Activated naive CD4-positive, alpha-beta T cell treated with anti-CD3 and anti-CD28 coated beads, Interleukin-2, amount 10 ng/mL, durations not matched to agents 7 days and 5 days (primary cell): ENCODE data around the gene ARV1.
"Not testable (repeated sequence)": the region's sequence is repeated elsewhere in the genome, so short reads cannot be mapped to it uniquely, and the experiment has no call there.

Experiments used
- CTCF ChIA-PET: fragments of 350-600 bp; sonication (Branson Sonifier 250); formaldehyde crosslinking; loops from one replicate; lab custom pipeline; 2021; ENCODE audit warnings: antibody characterized with exemption; lab: Charles Lee
- DNase-seq: peaks from one replicate; pipeline ENCODE4 v3.0.0-alpha.2; 2020
- H3K27ac Mint-ChIP-seq: one replicate; pipeline ENCODE4 v1.8.0; 2021; ENCODE audit warnings: mild to moderate bottlenecking, moderate library complexity, mixed read lengths
- H3K27me3 Mint-ChIP-seq: one replicate; pipeline ENCODE4 v1.8.0; 2021; ENCODE audit warnings: mild to moderate bottlenecking, mixed read lengths
- H3K36me3 Mint-ChIP-seq: one replicate; pipeline ENCODE4 v1.8.0; 2021; ENCODE audit warnings: mixed read lengths
- H3K4me1 Mint-ChIP-seq: one replicate; pipeline ENCODE4 v1.8.0; 2021; ENCODE audit warnings: mixed read lengths
- H3K4me3 Mint-ChIP-seq: one replicate; pipeline ENCODE4 v1.8.0; 2021; ENCODE audit warnings: mild to moderate bottlenecking, moderate library complexity, mixed read lengths
- H3K9me3 Mint-ChIP-seq: one replicate; pipeline ENCODE4 v1.8.0; 2021; ENCODE audit warnings: mixed read lengths

Gene ARV1

DNA sequence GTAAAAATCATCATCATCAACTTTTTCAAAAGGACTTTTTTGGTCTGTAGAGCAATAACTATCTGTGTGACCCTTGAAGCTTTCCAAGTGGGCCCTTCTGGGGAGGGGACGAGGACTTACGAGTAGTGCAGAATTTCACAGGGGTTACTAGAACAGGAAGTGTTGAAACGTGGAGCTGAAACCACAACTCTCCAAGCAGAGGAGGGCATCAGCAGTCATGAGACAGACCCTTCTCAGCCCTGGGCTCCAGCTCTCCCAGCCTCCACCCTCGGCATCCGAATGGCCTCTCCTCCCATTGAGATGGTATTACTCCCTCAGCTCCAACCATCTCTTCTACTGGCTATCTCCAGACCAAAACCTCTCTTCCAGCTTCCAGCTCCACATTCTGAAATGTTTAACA lies 57.5 kb downstream of the ARV1 start:
- CTCF ChIA-PET, result interaction anchor here (0.7 to 1.5 kb wide), 2 partner anchors 9 to 21 kb away, joined by 3 to 4 read pairs; no protein-coding TSS in a partner anchor
- no peak overlapping the region for H3K4me3 Mint-ChIP-seq
- no peak for DNase-seq
- peaks cover 6% of the 10 kb centered on the region for H3K36me3 Mint-ChIP-seq
- peaks cover 31% of the 10 kb centered on the region for H3K4me1 Mint-ChIP-seq
- H3K27ac Mint-ChIP-seq, result no peak overlapping the region
- H3K27me3 Mint-ChIP-seq, result peaks cover 19% of the 10 kb centered on the region
- H3K9me3 Mint-ChIP-seq, result no peaks in the 10 kb centered on the region

GRCh38 chr1:231037585-231038517 lies 59.0 kb downstream of the ARV1 start:
- Mint-ChIP-seq H3K4me3 (peak overlapping the region; percentile 5), H3K9me3 (no peaks in the 10 kb centered on the region), H3K27ac (no peak overlapping the region), H3K27me3 (peaks cover 34% of the 10 kb centered on the region), H3K4me1 (peaks cover 31% of the 10 kb centered on the region), H3K36me3 (peaks cover 6% of the 10 kb centered on the region)
- CTCF ChIA-PET, result no interaction called here
- no peak for DNase-seq

DNA sequence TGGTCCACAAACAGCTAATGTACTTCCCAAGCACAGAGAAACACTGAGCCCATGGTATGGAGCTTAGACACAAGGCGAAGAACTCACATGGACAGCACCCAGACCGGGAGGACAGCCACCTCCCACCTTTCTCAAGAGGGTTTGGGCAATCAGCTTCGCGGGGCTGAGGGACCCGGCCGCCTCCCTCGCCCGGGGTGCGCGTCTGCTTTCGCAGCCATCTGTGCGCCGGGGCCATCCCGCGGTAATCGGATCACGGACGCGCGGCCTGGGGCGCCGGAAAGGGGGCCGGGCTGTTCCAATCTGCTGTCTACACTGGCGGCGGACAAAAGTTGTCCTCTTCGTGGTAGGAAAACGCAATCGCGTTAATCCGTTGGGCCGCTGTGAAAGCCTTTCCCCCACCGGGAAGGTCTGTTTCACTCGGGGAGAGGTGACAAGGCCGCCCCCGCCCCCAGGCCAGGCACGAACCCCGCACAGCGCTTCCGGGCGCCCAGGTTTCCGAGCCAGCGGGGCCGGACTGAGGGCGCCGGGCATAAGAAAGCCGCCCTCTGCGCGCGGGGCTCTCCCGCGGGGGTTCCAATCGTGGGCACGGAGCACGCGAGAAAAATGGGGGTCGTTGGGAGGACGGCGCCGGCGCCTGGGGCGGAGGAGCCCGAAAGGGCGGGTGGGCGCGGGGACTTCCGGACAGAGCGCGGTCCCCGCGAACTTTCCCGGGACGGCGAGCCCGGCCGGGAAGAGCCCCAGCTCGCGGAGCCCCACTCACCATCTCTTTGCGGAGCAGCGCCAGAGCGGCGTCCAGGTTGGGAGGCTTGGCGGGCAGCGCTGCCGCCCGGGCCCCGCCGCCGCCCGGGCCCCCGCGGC lies 60.5 kb downstream of the ARV1 start:
- CTCF ChIA-PET, result interaction anchor here (1.1 to 1.2 kb wide), 2 partner anchors 61 to 67 kb away, joined by 3 read pairs; partner anchors contain the start of genes ARV1 and TTC13
- Mint-ChIP-seq H3K36me3 (peaks cover 6% of the 10 kb centered on the region), H3K9me3 (no peaks in the 10 kb centered on the region), H3K27ac (peak overlapping the region; percentile 44), H3K27me3 (peaks cover 41% of the 10 kb centered on the region), H3K4me3 (peak overlapping the region; percentile 73), H3K4me1 (peaks cover 31% of the 10 kb centered on the region)
- peak; percentile 58 for DNase-seq

DNA sequence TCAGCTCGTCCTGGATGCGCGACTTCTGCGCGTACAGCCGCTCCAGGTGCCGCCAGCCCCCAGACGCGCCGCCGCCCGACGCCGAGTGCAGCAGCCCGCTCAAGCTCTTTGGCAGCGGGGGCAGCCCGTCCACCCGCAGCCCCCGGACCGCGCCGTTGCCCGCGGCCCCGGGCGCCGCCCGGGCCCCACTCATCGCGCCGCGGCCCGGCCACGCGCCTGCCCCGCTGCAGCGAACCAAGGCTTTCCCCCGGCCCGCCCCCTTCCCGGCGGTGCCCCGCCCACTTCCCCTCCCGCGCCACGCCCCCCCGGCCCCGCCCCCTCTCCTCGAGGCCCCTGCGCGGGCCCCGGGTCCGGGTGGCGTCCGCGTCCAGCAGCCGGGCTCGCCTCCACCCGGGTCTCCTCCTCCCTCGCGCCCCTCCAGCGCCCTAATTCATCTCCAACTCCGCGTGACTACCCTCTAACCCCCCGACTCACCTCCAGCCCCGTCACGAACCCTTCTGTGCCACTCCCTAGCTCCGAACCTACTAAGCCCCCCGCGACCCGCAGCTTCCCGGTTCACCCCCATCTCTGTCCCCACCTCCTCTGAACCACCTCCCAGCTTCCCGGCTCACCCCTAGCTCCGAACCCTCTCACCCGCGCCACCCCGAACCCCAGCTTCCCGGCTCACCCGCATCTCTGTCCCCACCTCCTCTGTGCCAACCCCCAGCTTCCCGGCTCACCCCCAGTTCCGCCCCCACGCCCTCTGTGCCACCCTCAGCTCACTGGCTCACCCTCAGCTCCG lies 61.3 kb downstream of the ARV1 start, which contains the start of gene FAM89A:
FAM89A (minus strand) TSS at position 236 of the 781 bp plus-strand sequence; CDS start at position 193, 43 bp downstream.
- Mint-ChIP-seq H3K36me3 (peaks cover 6% of the 10 kb centered on the region), H3K27me3 (peaks cover 41% of the 10 kb centered on the region)
- CTCF ChIA-PET, result interaction anchor here (1.1 to 1.2 kb wide), 2 partner anchors 62 to 67 kb away, joined by 3 read pairs; partner anchors contain the start of genes ARV1 and TTC13

GRCh38 chr1:231040800-231041718 lies 62.2 kb downstream of the ARV1 start:
- CTCF ChIA-PET, result interaction anchor here (1.1 kb wide), 1 partner anchor 62 kb away, joined by 3 read pairs; the partner anchor contains the start of genes ARV1 and TTC13
- H3K4me1 Mint-ChIP-seq, result peaks cover 31% of the 10 kb centered on the region
- peaks cover 7% of the 10 kb centered on the region for H3K9me3 Mint-ChIP-seq
- no peak for DNase-seq
- no peak overlapping the region for H3K27ac Mint-ChIP-seq
- peak overlapping the region; percentile 71 for H3K4me3 Mint-ChIP-seq
- peaks cover 4% of the 10 kb centered on the region for H3K36me3 Mint-ChIP-seq
- peaks cover 47% of the 10 kb centered on the region for H3K27me3 Mint-ChIP-seq

More for the DNA sequence above, 61.3 kb downstream of the ARV1 start, which contains the start of gene FAM89A:
- peak; percentile 76 for DNase-seq
- H3K4me3 Mint-ChIP-seq, result peak within 1 kb of the TSS; percentile 73
- peak within 1 kb of the TSS; percentile 44 for H3K27ac Mint-ChIP-seq
- H3K9me3 Mint-ChIP-seq, result peaks cover 3% of the 10 kb centered on the region
- H3K4me1 Mint-ChIP-seq, result peaks cover 31% of the 10 kb centered on the region

DNA sequence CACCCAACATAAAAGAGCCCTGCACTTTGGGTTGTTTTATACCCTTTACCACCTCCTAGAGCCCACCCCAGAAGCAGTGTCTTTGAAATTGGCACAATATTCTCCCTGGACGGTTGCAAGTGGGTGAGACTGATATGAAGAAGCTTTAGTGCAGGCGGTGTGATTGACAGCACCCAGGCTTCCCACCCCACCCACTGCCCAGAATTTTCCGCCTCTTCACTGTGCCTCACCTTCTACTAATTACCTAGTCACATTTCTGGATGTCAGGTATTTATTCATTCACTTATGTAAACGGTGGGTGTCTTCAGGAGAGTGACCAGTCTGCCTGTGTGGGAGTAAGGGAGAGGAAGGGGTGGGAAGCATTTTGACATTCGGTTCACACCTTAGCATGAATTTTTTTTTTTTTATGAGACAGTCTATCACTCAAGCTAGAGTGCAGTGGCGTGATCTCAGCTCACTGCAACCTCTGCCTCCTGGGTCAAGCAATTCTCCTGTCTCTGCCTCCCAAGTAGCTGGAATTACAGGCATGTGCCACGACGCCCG lies 62.9 kb downstream of the ARV1 start:
- Mint-ChIP-seq H3K4me3 (peak overlapping the region; percentile 56), H3K4me1 (peaks cover 23% of the 10 kb centered on the region), H3K36me3 (peaks cover 4% of the 10 kb centered on the region), H3K9me3 (peaks cover 7% of the 10 kb centered on the region), H3K27me3 (peaks cover 55% of the 10 kb centered on the region), H3K27ac (no peak overlapping the region)
- CTCF ChIA-PET, result no interaction called here
- DNase-seq, result no peak

DNA sequence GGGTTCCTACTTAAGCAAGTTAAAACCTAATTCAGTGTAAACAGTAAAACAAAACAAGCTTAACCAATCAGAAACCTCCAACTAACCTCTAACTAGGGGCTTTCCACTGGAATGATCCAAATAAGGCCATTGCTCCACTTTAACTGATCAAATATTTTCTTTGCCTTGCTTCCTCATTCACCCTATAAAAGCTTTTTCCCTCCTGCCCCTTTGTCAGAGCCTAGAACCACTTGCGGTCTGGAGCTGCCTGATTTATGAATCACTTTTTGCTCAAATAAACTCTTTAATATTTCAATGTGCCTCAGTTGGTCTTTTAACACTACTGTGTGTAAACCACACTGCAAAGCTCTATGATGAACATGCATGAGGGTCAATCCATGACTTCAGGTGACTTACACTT lies 65.7 kb downstream of the ARV1 start:
- Mint-ChIP-seq H3K4me1 (peaks cover 4% of the 10 kb centered on the region), H3K9me3 (peaks cover 7% of the 10 kb centered on the region), H3K4me3 (no peak overlapping the region), H3K36me3 (no peaks in the 10 kb centered on the region), H3K27me3 (peaks cover 66% of the 10 kb centered on the region), H3K27ac (no peak overlapping the region)
- no peak for DNase-seq
- CTCF ChIA-PET, result interaction anchor here (1.0 to 1.1 kb wide), 2 partner anchors 8 to 16 kb away, joined by 3 to 4 read pairs; no protein-coding TSS in a partner anchor

DNA sequence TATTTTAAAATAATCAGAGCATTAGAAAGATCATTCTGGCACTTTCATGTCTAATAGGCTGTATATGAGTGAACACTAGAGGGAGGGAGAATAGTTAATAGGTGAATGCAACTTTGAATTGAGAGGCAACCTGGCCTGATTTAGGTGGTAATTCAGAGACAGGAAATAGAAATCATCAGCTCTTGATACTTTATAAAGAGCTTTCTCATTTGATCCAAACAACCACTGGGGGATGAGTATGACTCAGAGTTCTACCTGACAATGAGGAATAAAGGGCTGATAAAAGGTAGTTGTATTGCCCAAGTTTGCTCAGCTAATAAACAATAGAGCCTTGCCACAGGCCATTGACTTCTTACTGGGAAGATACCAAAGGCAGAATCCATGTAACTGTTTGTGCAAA lies 66.4 kb downstream of the ARV1 start:
- Mint-ChIP-seq H3K27ac (no peak overlapping the region), H3K27me3 (peaks cover 65% of the 10 kb centered on the region), H3K36me3 (no peaks in the 10 kb centered on the region), H3K4me3 (no peak overlapping the region), H3K9me3 (peaks cover 7% of the 10 kb centered on the region), H3K4me1 (peaks cover 4% of the 10 kb centered on the region)
- DNase-seq, result no peak
- CTCF ChIA-PET, result interaction anchor here (1.0 to 1.1 kb wide), 2 partner anchors 9 to 15 kb away, joined by 3 to 4 read pairs; no protein-coding TSS in a partner anchor

- not testable (repeated sequence) for DNase-seq, H3K4me3 Mint-ChIP-seq, H3K27ac Mint-ChIP-seq, H3K9me3 Mint-ChIP-seq, H3K4me1 Mint-ChIP-seq, H3K36me3 Mint-ChIP-seq
- peaks cover 57% of the 10 kb centered on the region for H3K27me3 Mint-ChIP-seq
- CTCF ChIA-PET, result interaction anchor here (1.1 kb wide), 1 partner anchor 10 kb away, joined by 4 read pairs; no protein-coding TSS in a partner anchor
These were observed 67.2 kb downstream of the ARV1 start for GRCh38 chr1:231045921-231046729.

- Mint-ChIP-seq H3K9me3 (peaks cover 7% of the 10 kb centered on the region), H3K4me1 (no peaks in the 10 kb centered on the region), H3K36me3 (no peaks in the 10 kb centered on the region), H3K27ac (no peak overlapping the region), H3K27me3 (peaks cover 50% of the 10 kb centered on the region), H3K4me3 (no peak overlapping the region)
- CTCF ChIA-PET, result no interaction called here
- DNase-seq, result no peak
These were observed 68.0 kb downstream of the ARV1 start for GRCh38 chr1:231046730-231047395.

DNA sequence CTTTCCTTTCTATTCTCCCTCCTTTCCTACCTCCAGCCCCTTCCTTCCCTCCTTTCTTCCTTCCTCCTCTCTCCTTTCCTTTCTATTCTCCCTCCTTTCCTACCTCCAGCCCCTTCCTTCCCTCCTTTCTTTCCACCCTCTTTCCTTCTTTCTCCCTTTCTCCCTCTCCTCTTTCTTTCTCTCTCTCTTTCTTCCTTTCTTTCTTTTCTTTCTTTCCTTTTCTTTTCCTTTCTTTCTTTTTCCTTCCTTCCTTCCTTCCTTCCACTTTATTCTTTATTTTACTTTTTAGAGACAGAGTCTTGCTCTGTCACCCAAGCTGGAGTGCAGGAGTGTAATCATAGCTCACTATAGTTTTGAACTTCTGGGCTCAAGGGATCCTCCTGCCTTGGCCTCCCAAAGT lies 68.6 kb downstream of the ARV1 start:
- H3K4me3 Mint-ChIP-seq, H3K27ac Mint-ChIP-seq, H3K9me3 Mint-ChIP-seq, H3K36me3 Mint-ChIP-seq, H3K4me1 Mint-ChIP-seq, DNase-seq, CTCF ChIA-PET: not testable (repeated sequence)
- peaks cover 44% of the 10 kb centered on the region for H3K27me3 Mint-ChIP-seq
